ENCODE results near the gene LTBP1. TPM values are rescaled to one million over a fixed set of nuclear protein-coding genes. Genes with fewer than 3 reads are reported as not detected.

Gene LTBP1
- total and polyA plus RNA-seq, 10 of the 15 experiments (the other 5 are each of a cell fraction or from before 2014, with no cell fraction given), result 0.01 to 0.28 (median 0.12) TPM; not detected in 2

DNA sequence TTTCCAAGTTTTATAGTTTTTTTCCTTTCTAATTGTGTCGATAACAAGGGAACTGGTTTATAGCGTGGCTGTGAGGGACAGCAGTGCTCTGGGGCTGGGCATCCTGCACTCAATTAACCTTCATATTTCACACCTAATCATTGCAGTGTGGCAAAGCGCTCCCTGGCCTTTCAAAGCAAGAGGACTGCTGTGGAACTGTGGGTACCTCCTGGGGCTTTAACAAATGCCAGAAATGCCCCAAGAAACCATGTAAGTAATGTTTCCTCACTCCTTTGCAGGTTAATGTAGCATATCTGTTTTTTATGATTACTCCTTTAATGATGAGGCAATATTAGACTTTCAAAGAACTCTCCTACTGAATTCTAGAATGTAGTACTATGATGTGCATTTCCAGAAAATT is 270.7 kb downstream of the LTBP1 start (continued):
- TF ChIP-seq FOXM1 (IDR thresholded peaks at IDR 0.05; ENCODE audit: low read depth, low read length) (no peak), JUND (IDR thresholded peaks at IDR 0.05; ENCODE audit: low read depth, low read length) (no peak), HCFC1 (IDR thresholded peaks at IDR 0.05; ENCODE audit: low read length) (no peak), RAD21 (IDR thresholded peaks at IDR 0.05; ENCODE audit: insufficient read depth, low read depth, low read length) (no peak), RELA (IDR thresholded peaks at IDR 0.05; ENCODE audit: borderline replicate concordance, partially characterized antibody) (no peak)
- TF ChIP-seq, protein P1, sequence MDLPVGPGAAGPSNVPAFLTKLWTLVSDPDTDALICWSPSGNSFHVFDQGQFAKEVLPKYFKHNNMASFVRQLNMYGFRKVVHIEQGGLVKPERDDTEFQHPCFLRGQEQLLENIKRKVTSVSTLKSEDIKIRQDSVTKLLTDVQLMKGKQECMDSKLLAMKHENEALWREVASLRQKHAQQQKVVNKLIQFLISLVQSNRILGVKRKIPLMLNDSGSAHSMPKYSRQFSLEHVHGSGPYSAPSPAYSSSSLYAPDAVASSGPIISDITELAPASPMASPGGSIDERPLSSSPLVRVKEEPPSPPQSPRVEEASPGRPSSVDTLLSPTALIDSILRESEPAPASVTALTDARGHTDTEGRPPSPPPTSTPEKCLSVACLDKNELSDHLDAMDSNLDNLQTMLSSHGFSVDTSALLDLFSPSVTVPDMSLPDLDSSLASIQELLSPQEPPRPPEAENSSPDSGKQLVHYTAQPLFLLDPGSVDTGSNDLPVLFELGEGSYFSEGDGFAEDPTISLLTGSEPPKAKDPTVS (IDR thresholded peaks at IDR 0.05; ENCODE audit: low read depth, low read length), result no peak

GRCh38 chr2:33219114-33219513 is 272.4 kb downstream of the LTBP1 start:
- intact Hi-C loops (cut with micrococcal nuclease; ENCODE audit: unreplicated experiment), result no loop called here
- Histone ChIP-seq H2AFZ (ENCODE audit: control insufficient read depth, low read depth, low read length) (no peak overlapping the region), H3K36me3 (ENCODE audit: control insufficient read depth in 2 of 2, insufficient read depth in 2 of 2, low read length in 1 of 2) (no peaks in the 10 kb centered on the region), H3K4me2 (ENCODE audit: control insufficient read depth, insufficient read depth) (no peak overlapping the region), H3K27me3 (replicated peaks in 1 of 2; ENCODE audit: control insufficient read depth in 2 of 2, insufficient read depth in 2 of 2, low read length in 1 of 2) (peaks cover 0 to 8% of the 10 kb centered on the region in 2 experiments; a peak in 3 of 4 replicates), H3K4me1 (ENCODE audit: control insufficient read depth, insufficient read depth, low read length) (no peaks in the 10 kb centered on the region), H3K27ac (ENCODE audit: control insufficient read depth, insufficient read depth) (no peak overlapping the region), H3K9ac (ENCODE audit: control insufficient read depth, insufficient read depth, low read length) (no peak overlapping the region), H3K4me3 (no peak overlapping the region), H3K9me3 (replicated peaks; ENCODE audit: control insufficient read depth, insufficient read depth, low read length) (no peaks in the 10 kb centered on the region), H4K20me1 (ENCODE audit: control insufficient read depth, insufficient read depth) (no peaks in the 10 kb centered on the region), H3K79me2 (ENCODE audit: control insufficient read depth, insufficient read depth, low read length) (no peaks in the 10 kb centered on the region)
- TF ChIP-seq BRCA1 (IDR thresholded peaks at IDR 0.05; ENCODE audit: low read depth, low read length) (no peak), SREBF1 (IDR thresholded peaks at IDR 0.05; ENCODE audit: low read length) (no peak), SKIL (IDR thresholded peaks at IDR 0.05; ENCODE audit: low read depth, poor library complexity, severe bottlenecking) (no peak), PAX5 (IDR thresholded peaks at IDR 0.05; ENCODE audit: borderline replicate concordance, low read depth, low read length) (no peak), ASH2L (IDR thresholded peaks at IDR 0.05; ENCODE audit: borderline replicate concordance, low read depth) (no peak)
- BruUV-seq (replicated peaks), result no TSS peak
- FAIRE-seq (no peak), ATAC-seq (no peak), DNase-seq (ENCODE audit: low read depth, low spot score) (no peak)
- POLR2A ChIA-PET, result no interaction called here
- 9% methylated on average over 4 of the region's 4 CpGs for WGBS (ENCODE audit: insufficient coverage, insufficient replicate concordance, low lambda C conversion rate, missing lambda C conversion rate)
- CTCF ChIA-PET, result interaction anchor here (1.1 kb wide), 1 partner anchor 364 kb away, joined by 3 read pairs; no protein-coding TSS in a partner anchor
- SMC1A ChIA-PET (ENCODE audit: uncharacterized antibody, unreplicated experiment), result interaction anchor here (1.2 kb wide), 1 partner anchor 12 kb away, joined by 3 read pairs; no protein-coding TSS in a partner anchor
- RAD21 ChIA-PET (ENCODE audit: unreplicated experiment), result no interaction called here
- in situ Hi-C loops (cut with MboI), result no loop called here

All from GM12878 (cell line).